ENCODE measurements around the gene ADAP2.

GRCh38 chr17:30927756-30928155, 6.0 kb downstream of the ADAP2 start:
- no peak for TF ChIP-seq CTCF (IDR thresholded peaks at IDR 0.05; ENCODE audit: low read length)
- no peak for TF ChIP-seq EZH2 (optimal IDR thresholded peaks at IDR 0.05; ENCODE audit: low read depth, low read length)

Measured in MM.1S (cell line).